IMR-90 (cell line): ENCODE data around the gene BEX3. TPM values are rescaled to one million over a fixed set of nuclear protein-coding genes. Genes with fewer than 3 reads are reported as not detected.

ENCODE experiments used
- ATAC-seq: fragments of 200-7000 bp; cut with Tn5 transposase; 2 replicates; pipeline ENCODE4 v1.9.1; 2020; ENCODE audit warnings: low read depth, mild to moderate bottlenecking, moderate library complexity
- BruUV-seq: library from RNA; stranded (reverse); fragments of 400-500 nt; replicated peaks from 2 replicates; lab custom pipeline; 2021; lab: Mats Ljungman, UMichigan
- CTCF ChIA-PET: fragments of 300-600 bp; formaldehyde crosslinking; extraction: SDS; loops from one replicate; lab custom pipeline; 2021; ENCODE audit warnings: antibody characterized with exemption; lab: Yijun Ruan, JAX
- POLR2A ChIA-PET: fragments of 300-600 bp; sonication (Branson Sonifier 250); formaldehyde crosslinking; loops from one replicate; lab custom pipeline; 2022; ENCODE audit warnings: antibody characterized with exemption; ENCODE audit not compliant: unreplicated experiment; lab: Charles Lee
- DNase-seq: peaks from one replicate; pipeline ENCODE4 v3.0.0; 2013
- H2AFZ ChIP-seq: replicated peaks from 2 replicates; pipeline ENCODE3; 2013; ENCODE audit warnings: low read length, mild to moderate bottlenecking; ENCODE audit not compliant: poor library complexity
- H2AK5ac ChIP-seq: 2 replicates; pipeline ENCODE4 v1.6.1; 2013; ENCODE audit warnings: low read depth, low read length, inconsistent platforms
- H2AK9ac ChIP-seq: replicated peaks from 2 replicates; pipeline ENCODE3; 2013; ENCODE audit warnings: mild to moderate bottlenecking, low read depth, low read length, moderate library complexity; ENCODE audit not compliant: poor library complexity
- H2BK120ac ChIP-seq: 2 replicates; pipeline ENCODE4 v1.6.1; 2013; ENCODE audit warnings: low read depth, low read length, inconsistent platforms
- H2BK15ac ChIP-seq: 3 replicates; pipeline ENCODE4 v1.6.1; 2013; ENCODE audit warnings: low read depth, low read length, inconsistent platforms
- H2BK20ac ChIP-seq: 2 replicates; pipeline ENCODE4 v1.6.1; 2013; ENCODE audit warnings: low read depth, mild to moderate bottlenecking, inconsistent platforms, low read length, moderate library complexity
- H2BK5ac ChIP-seq: 2 replicates; pipeline ENCODE4 v1.6.1; 2013; ENCODE audit warnings: mild to moderate bottlenecking, low read depth, low read length, inconsistent platforms; ENCODE audit not compliant: poor library complexity, severe bottlenecking
- H3K14ac ChIP-seq: replicated peaks from 2 replicates; pipeline ENCODE4 v1.6.1; 2013; ENCODE audit warnings: low read depth, low read length, inconsistent platforms
- H3K18ac ChIP-seq: 2 replicates; pipeline ENCODE4 v1.6.1; 2013; ENCODE audit warnings: low read depth, low read length, control low read depth
- H3K23ac ChIP-seq: 2 replicates; pipeline ENCODE4 v1.6.1; 2013; ENCODE audit warnings: low read depth, low read length, inconsistent platforms
- H3K27ac ChIP-seq: 2 replicates; pipeline ENCODE4 v1.5.1; 2013; ENCODE audit warnings: mild to moderate bottlenecking, control low read depth, low read length; ENCODE audit not compliant: insufficient read depth
- H3K27me3 ChIP-seq: 2 replicates; pipeline ENCODE4 v1.6.1; 2013; ENCODE audit warnings: low read length; ENCODE audit not compliant: control insufficient read depth, insufficient read depth
- H3K36me3 ChIP-seq: 2 replicates; pipeline ENCODE4 v1.6.1; 2013; ENCODE audit warnings: low read length, mixed read lengths; ENCODE audit not compliant: control insufficient read depth, insufficient read depth
- H3K4ac ChIP-seq: 2 replicates; pipeline ENCODE4 v1.6.1; 2013; ENCODE audit warnings: low read depth, low read length, inconsistent platforms
- H3K4me1 ChIP-seq: 2 replicates; pipeline ENCODE4 v1.6.1; 2013; ENCODE audit warnings: low read length, mixed read lengths; ENCODE audit not compliant: control insufficient read depth, insufficient read depth
- H3K4me2 ChIP-seq: 2 replicates; pipeline ENCODE4 v1.6.1; 2013; ENCODE audit warnings: low read depth, mild to moderate bottlenecking, control low read depth, low read length, moderate library complexity
- H3K4me3 ChIP-seq: 2 replicates; pipeline ENCODE4 v1.5.1; 2013; ENCODE audit warnings: low read depth, mild to moderate bottlenecking, control low read depth, low read length, moderate library complexity; ENCODE audit not compliant: insufficient read depth
- H3K56ac ChIP-seq: 2 replicates; pipeline ENCODE4 v1.6.1; 2013; ENCODE audit warnings: low read length, inconsistent platforms; ENCODE audit not compliant: insufficient read depth; ENCODE audit errors: extremely low read depth
- H3K79me1 ChIP-seq, 2 experiments: 2 replicates each; pipeline ENCODE4 v1.6.1; 2013; ENCODE audit warnings: low read length in 2 of 2, inconsistent platforms in 1 of 2, low read depth in 1 of 2
- H3K9ac ChIP-seq: 2 replicates; pipeline ENCODE4 v1.6.1; 2013; ENCODE audit warnings: low read depth, low read length, control low read depth
- H3K9me1 ChIP-seq: 2 replicates; pipeline ENCODE4 v1.6.1; 2013; ENCODE audit warnings: low read length, inconsistent platforms; ENCODE audit not compliant: insufficient read depth
- H3K9me3 ChIP-seq: 2 replicates; pipeline ENCODE4 v1.6.1; 2013; ENCODE audit warnings: low read length; ENCODE audit not compliant: control insufficient read depth, insufficient read depth
- H4K20me1 ChIP-seq: 2 replicates; pipeline ENCODE4 v1.6.1; 2013; ENCODE audit warnings: low read length, inconsistent platforms; ENCODE audit not compliant: insufficient read depth
- H4K5ac ChIP-seq: 2 replicates; pipeline ENCODE4 v1.6.1; 2013; ENCODE audit warnings: mild to moderate bottlenecking, low read depth, low read length, control low read depth
- H4K8ac ChIP-seq, 2 experiments: 2 replicates each; pipeline ENCODE4 v1.6.1; 2013; ENCODE audit warnings: low read depth in 2 of 2, low read length in 2 of 2, control low read depth in 1 of 2, inconsistent platforms in 1 of 2
- H4K91ac ChIP-seq: 2 replicates; pipeline ENCODE4 v1.6.1; 2013; ENCODE audit warnings: low read depth, low read length, inconsistent platforms; ENCODE audit not compliant: insufficient read depth
- BHLHE40 ChIP-seq: fragments of 150-350 bp; IDR thresholded peaks from 2 replicates; pipeline ENCODE4 v1.6.1; 2016; ENCODE audit warnings: mild to moderate bottlenecking, low read depth, low read length
- CEBPB ChIP-seq: IDR thresholded peaks from 2 replicates; pipeline ENCODE4 v1.6.1; 2012; ENCODE audit warnings: low read depth, low read length, improper control_type of control experiment
- CTCF ChIP-seq: conservative IDR thresholded peaks from 2 replicates; pipeline ENCODE4 v1.5.1; 2012; ENCODE audit warnings: mild to moderate bottlenecking, low read depth, low read length, improper control_type of control experiment
- ELK1 ChIP-seq: fragments of 150-350 bp; IDR thresholded peaks from 2 replicates; pipeline ENCODE4 v1.6.1; 2016; ENCODE audit warnings: low read depth, mild to moderate bottlenecking, low read length, moderate library complexity, borderline replicate concordance
- FOS ChIP-seq: fragments of 150-350 bp; IDR thresholded peaks from 2 replicates; pipeline ENCODE4 v1.6.1; 2016; ENCODE audit warnings: low read depth, low read length
- MAZ ChIP-seq: IDR thresholded peaks from 2 replicates; pipeline ENCODE4 v1.6.1; 2012; ENCODE audit warnings: low read depth, mild to moderate bottlenecking, low read length, improper control_type of control experiment, moderate library complexity, borderline replicate concordance
- NFE2L2 ChIP-seq: fragments of 150-350 bp; IDR thresholded peaks from 2 replicates; pipeline ENCODE4 v1.6.1; 2016; ENCODE audit warnings: low read depth, mild to moderate bottlenecking, low read length
- RAD21 ChIP-seq: IDR thresholded peaks from 2 replicates; pipeline ENCODE4 v1.6.1; 2012; ENCODE audit warnings: low read length, improper control_type of control experiment
- RCOR1 ChIP-seq: IDR thresholded peaks from 2 replicates; pipeline ENCODE4 v1.6.1; 2012; ENCODE audit warnings: mild to moderate bottlenecking, low read length, improper control_type of control experiment; ENCODE audit not compliant: insufficient replicate concordance
- RFX5 ChIP-seq: IDR thresholded peaks from 2 replicates; pipeline ENCODE4 v1.8.0; 2012; ENCODE audit warnings: low read depth, mild to moderate bottlenecking, low read length, moderate library complexity
- SMC3 ChIP-seq: fragments of 150-350 bp; IDR thresholded peaks from 2 replicates; pipeline ENCODE4 v1.6.1; 2016; ENCODE audit warnings: low read depth, mild to moderate bottlenecking, antibody characterized with exemption, low read length, moderate library complexity
- USF2 ChIP-seq: fragments of 150-350 bp; IDR thresholded peaks from 2 replicates; pipeline ENCODE4 v1.6.1; 2017; ENCODE audit warnings: mild to moderate bottlenecking, antibody characterized with exemption, low read length, low read depth
- WGBS, 2 experiments: methylation state at CpG; one replicate each; pipeline versions ENCODE4 v1.1.5 to v1.1.7; 2013; ENCODE audit warnings: missing lambda C conversion rate in 2 of 2; ENCODE audit not compliant: insufficient read length in 1 of 2; ENCODE audit errors: extremely low coverage in 2 of 2; 5-methylcytosine and 5-hydroxymethylcytosine counted together
- dilution Hi-C: fragments of 300-500 bp; cut with HindIII; formaldehyde crosslinking; loops from one replicate; pipeline ENCODE4 v1.14.3; 2018; ENCODE audit warnings: low sequenced_read_pairs; ENCODE audit not compliant: unreplicated experiment
- in situ Hi-C: fragments of 300-500 bp; cut with MboI; formaldehyde crosslinking; loops from 3 replicates; pipeline ENCODE4 v1.14.3; 2019; ENCODE audit warnings: low sequenced_read_pairs, inconsistent platforms, mixed read lengths
- intact Hi-C: fragments of 100-400 bp; cut with micrococcal nuclease; formaldehyde crosslinking; loops from 2 replicates; pipeline ENCODE4 v1.10.0; 2022
- polyA plus RNA-seq, 3 experiments: library from polyadenylated mRNA; depleted of rRNA; stranded (reverse); fragments of >200 nt; gene quantifications; 2 replicates each; pipeline ENCODE4 v1.2.3, GENCODE V29; 2012; ENCODE audit warnings: low replicate concordance in 1 of 3
- total RNA-seq: library from RNA; depleted of rRNA; stranded (reverse); fragments of >200 nt; gene quantifications from 2 replicates; pipeline ENCODE4 v1.2.3, GENCODE V29; 2012

BEX3 gene
- total and polyA plus RNA-seq, 2 of the 4 experiments (the other 2 are of a cell fraction), result 114 to 409 TPM

GRCh38 chrX:103384672-103385071, 8.3 kb downstream of the BEX3 start:
- Histone ChIP-seq H3K27ac (no peak overlapping the region), H3K23ac (no peak overlapping the region), H3K27me3 (no peaks in the 10 kb centered on the region; the same call in 1 of the 2 replicates), H2AFZ (no peak overlapping the region), H3K4me3 (no peak overlapping the region), H4K91ac (no peak overlapping the region), H3K9me1 (no peaks in the 10 kb centered on the region), H3K56ac (no peak overlapping the region), H3K4ac (no peak overlapping the region), H2BK120ac (no peak overlapping the region), H3K36me3 (no peaks in the 10 kb centered on the region), H3K4me2 (no peak overlapping the region), H3K79me1 (no peaks in the 10 kb centered on the region), H3K14ac (no peak overlapping the region), H2BK20ac (no peak overlapping the region), H2BK15ac (no peak overlapping the region), H2BK5ac (no peak overlapping the region), H3K18ac (no peak overlapping the region), H4K8ac (no peak overlapping the region), H4K20me1 (no peaks in the 10 kb centered on the region), H2AK5ac (no peak overlapping the region), H3K4me1 (peaks cover 3% of the 10 kb centered on the region; the same call in 1 of the 2 replicates), H4K5ac (no peak overlapping the region; the same call in 1 of the 2 replicates), H2AK9ac (no peak overlapping the region), H3K9ac (no peak overlapping the region), H3K9me3 (no peaks in the 10 kb centered on the region)
- dilution Hi-C loops (no loop called here), in situ Hi-C loops (no loop called here), intact Hi-C loops (no loop called here)
- ChIA-PET CTCF (no interaction called here), POLR2A (no interaction called here)
- WGBS, 2 experiments, result 53% methylated on average over 2 of the region's 2 CpGs; no CpG with 5 or more reads in 1 of the 2 experiments
- no TSS peak for BruUV-seq
- TF ChIP-seq CEBPB, result no peak
- TF ChIP-seq MAZ, result no peak
- no peak for TF ChIP-seq FOS
- TF ChIP-seq NFE2L2, result no peak
- TF ChIP-seq BHLHE40, result no peak
- no peak for TF ChIP-seq RFX5
- TF ChIP-seq RAD21, result no peak
- no peak for TF ChIP-seq CTCF
- no peak for TF ChIP-seq USF2
- TF ChIP-seq RCOR1, result no peak
- no peak for TF ChIP-seq SMC3
- no peak for TF ChIP-seq ELK1
- no peak for DNase-seq
- ATAC-seq, result no peak
